Measurements from ENCODE around the gene EHMT1. TPM values are rescaled to one million over a fixed set of nuclear protein-coding genes. Genes with fewer than 3 reads are reported as not detected.

EHMT1 gene
- total and polyA plus RNA-seq, 2 of the 13 experiments (the other 11 are each of a cell fraction or from before 2014, with no cell fraction given): 23.0 to 27.1 TPM

GRCh38 chr9:137612741-137613142 lies 6.1 kb upstream of the EHMT1 start:
- no TSS peak for BruUV-seq (replicated peaks)
- POLR2A ChIA-PET: interaction anchor here (0.7 kb wide), 1 partner anchor 22 kb away, joined by 4 read pairs; the partner anchor contains the start of gene ZMYND19

GRCh38 chr9:137613259-137613658 lies 5.5 kb upstream of the EHMT1 start:
- no peak for DNase-seq (ENCODE audit: low spot score)
- intact Hi-C loops (cut with micrococcal nuclease; ENCODE audit: unreplicated experiment) (no loop called here), in situ Hi-C loops (cut with HindIII; ENCODE audit: extremely low pct_ligation_motif_present, low pct_unique_long_range_greater_than_20kb) (no loop called here)
- H3K4me3 ChIP-seq (replicated peaks in 1 of 3; ENCODE audit: insufficient read depth in 1 of 3, low read depth in 2 of 3, low read length in 3 of 3): no peak overlapping the region
- no peak for ATAC-seq
- H3K27me3 ChIP-seq (ENCODE audit: control insufficient read depth in 1 of 2, insufficient read depth in 2 of 2, low read length in 2 of 2): no peaks in the 10 kb centered on the region; a peak in 1 of 5 replicates
- H3K4me1 ChIP-seq (ENCODE audit: insufficient read depth, low read length): peaks cover 60% of the 10 kb centered on the region
- H3K9ac ChIP-seq (ENCODE audit: insufficient read depth, low read depth, low read length): no peak overlapping the region
- WGBS (ENCODE audit: low lambda C conversion rate): 93% methylated on average over 4 of the region's 5 CpGs
- peaks cover 2% of the 10 kb centered on the region; the same call in 1 of the 2 replicates for H4K20me1 ChIP-seq (ENCODE audit: insufficient read depth, low read length)
- ChIA-PET CTCF (ENCODE audit: low intra/inter-chr PET ratio, low total read pairs) (no interaction called here), POLR2A (interaction anchor here (0.7 kb wide), 1 partner anchor 23 kb away, joined by 4 read pairs; the partner anchor contains the start of gene ZMYND19)
- no TSS peak for BruUV-seq (replicated peaks)
- H3K27ac ChIP-seq (ENCODE audit: extremely low read length, insufficient read depth, low read length): no peak overlapping the region
- H3K79me2 ChIP-seq (ENCODE audit: insufficient read depth, low read length): peaks cover 28% of the 10 kb centered on the region
- no peak overlapping the region for H2AFZ ChIP-seq (ENCODE audit: low read length)
- FAIRE-seq: no peak
- no peak overlapping the region for H3K4me2 ChIP-seq (ENCODE audit: low read depth, low read length)
- H3K36me3 ChIP-seq (replicated peaks in 1 of 2; ENCODE audit: control insufficient read depth in 1 of 2, insufficient read depth in 2 of 2, low read length in 2 of 2): peaks cover 3 to 13% of the 10 kb centered on the region in 2 experiments; a peak in 4 of 5 replicates
- TF ChIP-seq NFIB (CRISPR knock-in tag; IDR thresholded peaks at IDR 0.05; ENCODE audit: borderline replicate concordance): no peak
- peak; percentile 37; the same call in 1 of the 2 replicates for TF ChIP-seq POLR2G (IDR thresholded peaks at IDR 0.05; ENCODE audit: low read depth, low read length)
- peak; percentile 59; the same call in 1 of the 2 replicates for TF ChIP-seq AKAP8 (CRISPR knock-in tag; IDR thresholded peaks at IDR 0.05)
- TF ChIP-seq MBNL3 (CRISPR knock-in tag; conservative IDR thresholded peaks at IDR 0.05): no peak
- H3K9me3 ChIP-seq (ENCODE audit: low read length): no peaks in the 10 kb centered on the region

More at GRCh38 chr9:137612741-137613142, 6.1 kb upstream of the EHMT1 start:
- no peak for FAIRE-seq
- Histone ChIP-seq H3K4me1 (ENCODE audit: insufficient read depth, low read length) (peaks cover 58% of the 10 kb centered on the region), H3K79me2 (ENCODE audit: insufficient read depth, low read length) (peaks cover 25% of the 10 kb centered on the region), H3K4me2 (ENCODE audit: low read depth, low read length) (no peak overlapping the region), H3K9me3 (ENCODE audit: low read length) (no peaks in the 10 kb centered on the region), H3K36me3 (replicated peaks in 1 of 2; ENCODE audit: control insufficient read depth in 1 of 2, insufficient read depth in 2 of 2, low read length in 2 of 2) (peaks cover 3 to 13% of the 10 kb centered on the region in 2 experiments; a peak in 4 of 5 replicates), H3K4me3 (replicated peaks in 1 of 3; ENCODE audit: insufficient read depth in 1 of 3, low read depth in 2 of 3, low read length in 3 of 3) (no peak overlapping the region), H2AFZ (ENCODE audit: low read length) (no peak overlapping the region), H3K27ac (ENCODE audit: extremely low read length, insufficient read depth, low read length) (no peak overlapping the region), H3K27me3 (ENCODE audit: control insufficient read depth in 1 of 2, insufficient read depth in 2 of 2, low read length in 2 of 2) (no peaks in the 10 kb centered on the region; a peak in 1 of 5 replicates), H3K9ac (ENCODE audit: insufficient read depth, low read depth, low read length) (no peak overlapping the region), H4K20me1 (ENCODE audit: insufficient read depth, low read length) (peaks cover 2% of the 10 kb centered on the region; the same call in 1 of the 2 replicates)
- 96% methylated on average over 3 of the region's 8 CpGs for WGBS (ENCODE audit: low lambda C conversion rate)
- intact Hi-C loops (cut with micrococcal nuclease; ENCODE audit: unreplicated experiment): no loop called here
- no peak for DNase-seq (ENCODE audit: low spot score)
- CTCF ChIA-PET (ENCODE audit: low intra/inter-chr PET ratio, low total read pairs): no interaction called here
- no peak for ATAC-seq
- TF ChIP-seq AGO2 (optimal IDR thresholded peaks at IDR 0.05; ENCODE audit: low read depth, low read length) (peak; percentile 69), SOX6 (IDR thresholded peaks at IDR 0.05) (no peak), SOX6 (CRISPR knock-in tag; IDR thresholded peaks at IDR 0.05) (no peak)
- in situ Hi-C loops (cut with HindIII; ENCODE audit: extremely low pct_ligation_motif_present, low pct_unique_long_range_greater_than_20kb): no loop called here

Data from HepG2 (cell line).